ENCODE results near the gene B3GNT4. TPM values are rescaled to one million over a fixed set of nuclear protein-coding genes. Genes with fewer than 3 reads are reported as not detected.

B3GNT4 gene
- total RNA-seq, 2 experiments from 2014 or later, result not detected

- CTCF ChIA-PET, result no interaction called here
Measured at GRCh38 chr12:122206111-122206881, 2.8 kb downstream of the B3GNT4 start.

GRCh38 chr12:122206976-122207375 lies 3.5 kb downstream of the B3GNT4 start:
- POLR2A ChIA-PET, result interaction anchor here (2.9 kb wide), 1 partner anchor 19 kb away, joined by 15 read pairs; the partner anchor contains the start of gene DIABLO
- Histone ChIP-seq H3K27me3 (ENCODE audit: control insufficient read depth in 1 of 2, insufficient read depth in 2 of 2, low read length in 2 of 2) (peaks cover 0 to 3% of the 10 kb centered on the region in 2 experiments), H3K9me3 (ENCODE audit: control insufficient read depth in 1 of 2, insufficient read depth in 1 of 2, low read length in 2 of 2) (no peaks in the 10 kb centered on the region), H3K4me3 (ENCODE audit: low read length) (no peak overlapping the region), H3K4me1 (ENCODE audit: insufficient read depth, low read length) (peaks cover 14% of the 10 kb centered on the region), H3K36me3 (ENCODE audit: insufficient read depth, low read length) (peaks cover 38% of the 10 kb centered on the region), H3K27ac (ENCODE audit: low read depth in 1 of 2, low read length in 2 of 2) (no peak overlapping the region)
- CTCF ChIA-PET, result no interaction called here
- Mint-ChIP-seq H3K9me3 (no peaks in the 10 kb centered on the region), H3K4me3 (no peak overlapping the region), H3K27me3 (no peaks in the 10 kb centered on the region), H3K4me1 (ENCODE audit: low read depth) (peaks cover 12% of the 10 kb centered on the region), H3K27ac (peak overlapping the region; percentile 42), H3K36me3 (ENCODE audit: low read depth) (peaks cover 35% of the 10 kb centered on the region)
- intact Hi-C loops (cut with DNase I, micrococcal nuclease), result no loop called here
- TF ChIP-seq CTCF (IDR thresholded peaks at IDR 0.05), result no peak
- DNase-seq (no peak), ATAC-seq (ENCODE audit: poor library complexity) (no peak)

More at GRCh38 chr12:122206111-122206881, 2.8 kb downstream of the B3GNT4 start:
- ATAC-seq (ENCODE audit: poor library complexity), result no peak
- peaks cover 2 to 4% of the 10 kb centered on the region in 2 experiments for H3K27me3 ChIP-seq (ENCODE audit: control insufficient read depth in 1 of 2, insufficient read depth in 2 of 2, low read length in 2 of 2)
- no peaks in the 10 kb centered on the region for H3K27me3 Mint-ChIP-seq
- no peak overlapping the region for H3K4me3 ChIP-seq (ENCODE audit: low read length)
- H3K4me1 ChIP-seq (ENCODE audit: insufficient read depth, low read length), result peaks cover 14% of the 10 kb centered on the region
- no peak overlapping the region for H3K27ac ChIP-seq (ENCODE audit: low read depth in 1 of 2, low read length in 2 of 2)
- peaks cover 12% of the 10 kb centered on the region for H3K4me1 Mint-ChIP-seq (ENCODE audit: low read depth)
- intact Hi-C loops (cut with DNase I, micrococcal nuclease), result no loop called here
- H3K27ac Mint-ChIP-seq, result peak overlapping the region; percentile 42
- no peak for TF ChIP-seq CTCF (IDR thresholded peaks at IDR 0.05)
- no peaks in the 10 kb centered on the region for H3K9me3 ChIP-seq (ENCODE audit: control insufficient read depth in 1 of 2, insufficient read depth in 1 of 2, low read length in 2 of 2)
- DNase-seq, result no peak
- POLR2A ChIA-PET, result interaction anchor here (2.9 kb wide), 1 partner anchor 20 kb away, joined by 15 read pairs; the partner anchor contains the start of gene DIABLO
- peaks cover 31% of the 10 kb centered on the region for H3K36me3 ChIP-seq (ENCODE audit: insufficient read depth, low read length)
- H3K4me3 Mint-ChIP-seq, result peak overlapping the region; percentile 80
- H3K36me3 Mint-ChIP-seq (ENCODE audit: low read depth), result peaks cover 28% of the 10 kb centered on the region
- H3K9me3 Mint-ChIP-seq, result no peaks in the 10 kb centered on the region

- H3K4me1 ChIP-seq (ENCODE audit: insufficient read depth, low read length), result peaks cover 14% of the 10 kb centered on the region
- ATAC-seq (ENCODE audit: poor library complexity), result no peak
Measured at GRCh38 chr12:122207391-122207790, 3.9 kb downstream of the B3GNT4 start.

More at GRCh38 chr12:122207391-122207790, 3.9 kb downstream of the B3GNT4 start:
- no peak for DNase-seq
- ChIA-PET POLR2A (no interaction called here), CTCF (no interaction called here)
- Histone ChIP-seq H3K27ac (ENCODE audit: low read depth in 1 of 2, low read length in 2 of 2) (no peak overlapping the region), H3K36me3 (ENCODE audit: insufficient read depth, low read length) (peaks cover 42% of the 10 kb centered on the region), H3K27me3 (ENCODE audit: control insufficient read depth in 1 of 2, insufficient read depth in 2 of 2, low read length in 2 of 2) (peaks cover 0 to 3% of the 10 kb centered on the region in 2 experiments), H3K9me3 (ENCODE audit: control insufficient read depth in 1 of 2, insufficient read depth in 1 of 2, low read length in 2 of 2) (no peaks in the 10 kb centered on the region), H3K4me3 (ENCODE audit: low read length) (no peak overlapping the region)
- intact Hi-C loops (cut with DNase I, micrococcal nuclease), result no loop called here
- Mint-ChIP-seq H3K4me3 (no peak overlapping the region), H3K9me3 (no peaks in the 10 kb centered on the region), H3K27me3 (no peaks in the 10 kb centered on the region), H3K4me1 (ENCODE audit: low read depth) (peaks cover 12% of the 10 kb centered on the region), H3K27ac (no peak overlapping the region), H3K36me3 (ENCODE audit: low read depth) (peaks cover 39% of the 10 kb centered on the region)
- TF ChIP-seq CTCF (IDR thresholded peaks at IDR 0.05), result no peak
